Lower leg skin (tissue), 3 donors: ENCODE results near the gene EGFLAM.

ENCODE experiments used
- POLR2A ChIP-seq, 2 donors: fragments of 450-650 bp; IDR thresholded peaks; one replicate each; pipeline ENCODE4 v1.6.1; 2016 to 2017; ENCODE audit warnings: antibody characterized with exemption in 2 of 2, mild to moderate bottlenecking in 1 of 2, moderate library complexity in 1 of 2
- TF ChIP-seq, protein P1 (sequence below), 3 donors: fragments of 450-650 bp; IDR thresholded peaks; one replicate each; pipeline ENCODE4 v1.5.1; 2016; ENCODE audit warnings: antibody characterized with exemption in 3 of 3, mild to moderate bottlenecking in 3 of 3, moderate library complexity in 2 of 3

DNA sequence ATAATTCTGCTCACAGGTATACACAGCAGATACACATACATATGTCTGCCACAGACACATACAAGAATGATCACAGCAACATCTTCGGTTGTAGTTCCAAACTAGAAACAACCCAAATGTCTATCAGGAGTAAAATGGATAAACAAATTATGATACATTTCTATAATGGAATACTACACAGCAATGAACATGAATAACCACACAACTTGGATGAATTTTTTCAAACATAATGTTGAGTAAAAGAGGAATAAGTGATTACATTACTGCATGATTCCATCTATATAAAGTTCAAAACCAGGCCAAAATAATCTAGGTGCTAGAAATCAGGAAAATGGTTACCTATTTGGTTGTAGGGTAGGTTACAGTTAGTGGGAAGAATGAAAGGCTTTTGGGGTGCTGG, 4.6 kb upstream of the EGFLAM start:
- TF ChIP-seq, protein P1, sequence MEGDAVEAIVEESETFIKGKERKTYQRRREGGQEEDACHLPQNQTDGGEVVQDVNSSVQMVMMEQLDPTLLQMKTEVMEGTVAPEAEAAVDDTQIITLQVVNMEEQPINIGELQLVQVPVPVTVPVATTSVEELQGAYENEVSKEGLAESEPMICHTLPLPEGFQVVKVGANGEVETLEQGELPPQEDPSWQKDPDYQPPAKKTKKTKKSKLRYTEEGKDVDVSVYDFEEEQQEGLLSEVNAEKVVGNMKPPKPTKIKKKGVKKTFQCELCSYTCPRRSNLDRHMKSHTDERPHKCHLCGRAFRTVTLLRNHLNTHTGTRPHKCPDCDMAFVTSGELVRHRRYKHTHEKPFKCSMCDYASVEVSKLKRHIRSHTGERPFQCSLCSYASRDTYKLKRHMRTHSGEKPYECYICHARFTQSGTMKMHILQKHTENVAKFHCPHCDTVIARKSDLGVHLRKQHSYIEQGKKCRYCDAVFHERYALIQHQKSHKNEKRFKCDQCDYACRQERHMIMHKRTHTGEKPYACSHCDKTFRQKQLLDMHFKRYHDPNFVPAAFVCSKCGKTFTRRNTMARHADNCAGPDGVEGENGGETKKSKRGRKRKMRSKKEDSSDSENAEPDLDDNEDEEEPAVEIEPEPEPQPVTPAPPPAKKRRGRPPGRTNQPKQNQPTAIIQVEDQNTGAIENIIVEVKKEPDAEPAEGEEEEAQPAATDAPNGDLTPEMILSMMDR (IDR thresholded peaks at IDR 0.05), result no peak
- TF ChIP-seq POLR2A (IDR thresholded peaks at IDR 0.05), result no peak
